SH-SY5Y (cell line): Measurements from ENCODE around the gene NOS3.

Source experiments
- GATA2 ChIP-seq: IDR thresholded peaks from 2 replicates; pipeline ENCODE4 v1.6.1; 2011; ENCODE audit warnings: mild to moderate bottlenecking, low read depth, low read length
- GATA3 ChIP-seq: IDR thresholded peaks from 2 replicates; pipeline ENCODE4 v1.6.1; 2011; ENCODE audit warnings: low read depth, mild to moderate bottlenecking, low read length, moderate library complexity

DNA sequence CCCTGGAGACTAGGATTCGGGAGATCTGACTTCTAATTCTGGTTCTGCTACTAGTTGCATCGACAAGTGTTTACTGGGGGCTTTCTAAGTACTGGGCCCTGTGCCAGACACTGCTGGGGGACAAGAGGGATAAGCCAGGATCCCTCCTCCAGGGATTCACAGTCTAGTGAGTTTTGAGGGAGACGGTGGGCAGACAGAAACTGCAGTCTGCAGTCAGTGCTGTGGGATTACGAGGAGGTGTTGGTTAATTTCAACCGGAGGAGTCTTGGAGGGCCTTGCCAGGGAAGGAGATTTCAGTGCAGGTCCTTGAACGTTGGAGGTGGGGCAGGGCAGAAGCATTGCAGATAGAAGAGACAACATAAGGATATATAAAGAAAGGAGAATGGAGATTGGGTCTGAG lies 9.2 kb upstream of the NOS3 start:
- TF ChIP-seq GATA3 (no peak), GATA2 (no peak)
